Stimulated activated effector memory CD8-positive, alpha-beta T cell treated with anti-CD3 and anti-CD28 coated beads, Interleukin-12 subunit alpha, Interleukin-12 subunit beta, amount 100 ng/mL, for 72 hours (primary cell): Measurements from ENCODE around the gene SLC11A2.
"Not testable (repeated sequence)": the region's sequence is repeated elsewhere in the genome, so short reads cannot be mapped to it uniquely, and the experiment has no call there.

Experiments used
- ATAC-seq: fragments of 150-1000 bp; cut with Tn5 transposase; 2 replicates; pipeline ENCODE4 v1.10.0; 2021
- DNase-seq, 2 donors: peaks; one replicate each; pipeline ENCODE4 v3.0.0; 2021 to 2022; ENCODE audit warnings: low spot score in 2 of 2
- H3K27ac Mint-ChIP-seq: one replicate; pipeline ENCODE4 v1.8.0; 2022; ENCODE audit warnings: mild to moderate bottlenecking, mixed read lengths
- H3K36me3 Mint-ChIP-seq: one replicate; pipeline ENCODE4 v1.8.0; 2022; ENCODE audit warnings: mild to moderate bottlenecking, mixed read lengths
- H3K4me1 Mint-ChIP-seq: one replicate; pipeline ENCODE4 v1.8.0; 2022; ENCODE audit warnings: mixed read lengths
- H3K4me3 Mint-ChIP-seq: one replicate; pipeline ENCODE4 v1.8.0; 2022; ENCODE audit warnings: mild to moderate bottlenecking, mixed read lengths
- H3K9me3 Mint-ChIP-seq: one replicate; pipeline ENCODE4 v1.8.0; 2022; ENCODE audit warnings: mixed read lengths

SLC11A2 gene

GRCh38 chr12:50951112-50951511, 75.1 kb downstream of the SLC11A2 start:
- ATAC-seq, result no peak
- H3K4me3 Mint-ChIP-seq, result no peak overlapping the region
- H3K9me3 Mint-ChIP-seq, result no peaks in the 10 kb centered on the region
- no peak for DNase-seq
- no peaks in the 10 kb centered on the region for H3K4me1 Mint-ChIP-seq
- H3K36me3 Mint-ChIP-seq, result peaks cover 4% of the 10 kb centered on the region
- no peak overlapping the region for H3K27ac Mint-ChIP-seq

GRCh38 chr12:50949801-50950302, 76.3 kb downstream of the SLC11A2 start:
- DNase-seq (no peak), ATAC-seq (no peak)
- Mint-ChIP-seq H3K27ac (no peak overlapping the region), H3K4me1 (no peaks in the 10 kb centered on the region), H3K4me3 (no peak overlapping the region), H3K9me3 (no peaks in the 10 kb centered on the region), H3K36me3 (peaks cover 4% of the 10 kb centered on the region)

GRCh38 chr12:50948798-50949197, 77.4 kb downstream of the SLC11A2 start:
- Mint-ChIP-seq H3K9me3 (no peaks in the 10 kb centered on the region), H3K27ac (no peak overlapping the region), H3K4me3 (no peak overlapping the region), H3K36me3 (peaks cover 4% of the 10 kb centered on the region), H3K4me1 (no peaks in the 10 kb centered on the region)
- ATAC-seq (no peak), DNase-seq (no peak)

- ATAC-seq (no peak), DNase-seq (no peak)
- Mint-ChIP-seq H3K4me3 (no peak overlapping the region), H3K4me1 (no peaks in the 10 kb centered on the region), H3K36me3 (peaks cover 4% of the 10 kb centered on the region), H3K27ac (no peak overlapping the region), H3K9me3 (no peaks in the 10 kb centered on the region)
These were observed 78.1 kb downstream of the SLC11A2 start for GRCh38 chr12:50947933-50948626.

GRCh38 chr12:50937653-50938052, 88.5 kb downstream of the SLC11A2 start:
- DNase-seq (peak in 1 of 2 donors; percentile 38), ATAC-seq (no peak)
- Mint-ChIP-seq H3K9me3 (no peaks in the 10 kb centered on the region), H3K36me3 (no peaks in the 10 kb centered on the region), H3K4me3 (no peak overlapping the region), H3K27ac (no peak overlapping the region), H3K4me1 (no peaks in the 10 kb centered on the region)

GRCh38 chr12:50936821-50937530, 89.2 kb downstream of the SLC11A2 start:
- no peaks in the 10 kb centered on the region for H3K9me3 Mint-ChIP-seq
- DNase-seq, result peak in 1 of 2 donors; percentile 30
- ATAC-seq, result no peak
- no peaks in the 10 kb centered on the region for H3K4me1 Mint-ChIP-seq
- no peak overlapping the region for H3K27ac Mint-ChIP-seq
- H3K36me3 Mint-ChIP-seq, result no peaks in the 10 kb centered on the region
- H3K4me3 Mint-ChIP-seq, result no peak overlapping the region

DNA sequence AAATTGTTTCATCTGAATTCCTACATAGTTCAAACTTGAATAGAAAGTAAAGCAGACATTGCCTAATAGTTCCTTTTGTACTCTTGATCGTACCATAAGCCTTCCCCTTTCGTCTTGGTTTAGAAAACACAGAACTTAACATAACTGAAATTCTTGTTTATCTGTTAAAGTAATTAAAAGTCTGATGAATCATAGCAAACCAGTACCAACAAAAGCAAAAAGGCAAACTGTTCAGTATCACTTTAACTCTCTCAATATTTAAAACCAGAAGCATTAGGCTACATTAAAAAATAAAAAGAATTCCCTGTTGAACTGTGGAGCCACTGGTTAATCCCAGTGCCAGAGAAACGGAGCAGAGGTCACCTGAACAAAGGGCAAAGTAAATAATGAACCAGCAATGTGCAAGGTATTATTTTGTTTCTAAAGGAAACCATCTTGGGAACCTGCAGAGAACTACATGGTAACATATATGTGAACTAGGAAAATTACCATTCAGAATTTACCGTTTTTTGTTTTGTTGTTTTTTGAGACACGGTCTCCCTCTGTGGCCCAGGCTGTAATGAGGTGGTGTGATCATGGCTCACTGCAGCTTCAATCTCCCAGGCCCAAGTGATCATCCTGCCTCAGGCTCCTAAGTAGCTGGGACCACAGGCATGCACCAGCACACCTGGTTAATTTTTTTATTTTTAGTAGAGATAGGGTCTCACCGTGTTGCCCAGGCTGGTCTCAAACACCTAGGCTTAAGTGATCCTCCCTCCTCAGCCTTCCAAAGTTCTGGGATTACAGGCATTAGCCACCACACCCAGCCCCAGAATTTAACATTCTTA, 91.0 kb downstream of the SLC11A2 start:
- Mint-ChIP-seq H3K4me1 (no peaks in the 10 kb centered on the region), H3K36me3 (no peaks in the 10 kb centered on the region), H3K4me3 (no peak overlapping the region), H3K9me3 (no peaks in the 10 kb centered on the region), H3K27ac (no peak overlapping the region)
- ATAC-seq, result no peak
- DNase-seq, result no peak

- H3K4me1 Mint-ChIP-seq, result no peaks in the 10 kb centered on the region
- DNase-seq, result peak in 1 of 2 donors; percentile 28
- no peaks in the 10 kb centered on the region for H3K36me3 Mint-ChIP-seq
- H3K4me3 Mint-ChIP-seq, result no peak overlapping the region
- no peak overlapping the region for H3K27ac Mint-ChIP-seq
- no peaks in the 10 kb centered on the region for H3K9me3 Mint-ChIP-seq
- ATAC-seq, result no peak
These were observed 91.8 kb downstream of the SLC11A2 start for GRCh38 chr12:50934371-50934851.

GRCh38 chr12:50933459-50934124, 92.6 kb downstream of the SLC11A2 start:
- H3K27ac Mint-ChIP-seq, result no peak overlapping the region
- no peak overlapping the region for H3K4me3 Mint-ChIP-seq
- DNase-seq (peak in 1 of 2 donors; percentile 43), ATAC-seq (peak; percentile 45)
- no peaks in the 10 kb centered on the region for H3K4me1 Mint-ChIP-seq
- no peaks in the 10 kb centered on the region for H3K36me3 Mint-ChIP-seq
- no peaks in the 10 kb centered on the region for H3K9me3 Mint-ChIP-seq

DNA sequence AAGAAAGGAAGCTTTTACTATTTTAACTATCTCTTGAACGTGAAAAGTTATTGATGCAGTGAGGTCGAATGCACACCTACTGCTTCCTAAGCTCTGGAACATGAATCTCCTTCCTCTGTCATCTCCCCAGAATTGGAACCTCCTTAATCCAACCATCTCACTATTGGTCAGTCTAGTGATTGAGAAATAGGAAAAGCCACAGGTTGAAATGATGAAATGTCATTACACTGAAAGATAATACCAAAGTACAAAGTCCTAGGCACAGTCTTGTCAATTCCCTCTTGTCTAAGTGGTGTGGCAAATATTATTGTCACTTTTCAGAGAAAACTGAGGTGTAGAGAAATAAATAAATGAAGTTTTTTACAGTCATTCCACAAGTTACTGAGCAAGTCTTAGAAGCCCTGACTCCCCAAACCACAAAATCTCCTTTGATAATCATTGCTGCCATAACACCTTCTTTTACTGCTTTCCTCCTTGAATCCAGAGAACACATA, 93.3 kb downstream of the SLC11A2 start:
- Mint-ChIP-seq H3K9me3 (no peaks in the 10 kb centered on the region), H3K27ac (no peak overlapping the region), H3K4me1 (no peaks in the 10 kb centered on the region), H3K4me3 (no peak overlapping the region), H3K36me3 (no peaks in the 10 kb centered on the region)
- DNase-seq (no peak), ATAC-seq (peak; percentile 60)

GRCh38 chr12:50930477-50930876, 95.7 kb downstream of the SLC11A2 start:
- not testable (repeated sequence) for H3K27ac Mint-ChIP-seq, DNase-seq, H3K4me1 Mint-ChIP-seq, H3K36me3 Mint-ChIP-seq, ATAC-seq, H3K4me3 Mint-ChIP-seq, H3K9me3 Mint-ChIP-seq

DNA sequence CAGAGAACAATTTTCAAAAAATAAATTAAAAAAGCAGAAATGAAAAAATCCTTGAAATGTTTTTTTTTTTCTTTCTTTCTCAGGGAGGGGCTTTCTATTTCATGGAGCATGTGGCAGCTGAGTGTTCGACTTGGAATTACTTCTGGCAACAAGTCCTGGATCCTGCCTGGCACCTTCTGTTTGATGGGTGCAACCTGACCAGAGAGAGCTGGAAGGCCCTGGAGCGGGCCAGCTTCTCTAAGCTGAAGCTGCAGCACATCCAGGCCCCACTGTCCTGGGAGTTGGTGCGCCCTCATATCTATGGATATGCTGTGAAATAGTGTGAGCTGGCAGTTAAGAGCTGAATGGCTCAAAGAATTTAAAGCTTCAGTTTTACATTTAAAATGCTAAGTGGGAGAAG, 96.4 kb downstream of the SLC11A2 start:
- Mint-ChIP-seq H3K36me3 (no peaks in the 10 kb centered on the region), H3K4me3 (no peak overlapping the region), H3K27ac (peak overlapping the region; percentile 33), H3K4me1 (peaks cover 13% of the 10 kb centered on the region), H3K9me3 (no peaks in the 10 kb centered on the region)
- no peak for ATAC-seq
- no peak for DNase-seq
